Suprapubic skin (tissue), 4 donors: ENCODE measurements around the gene ARPC5.

Experiments
- CTCF ChIP-seq, 2 donors: fragments of 200-600 bp in 1 of 2; fragments of 450-650 bp in 1 of 2; sonication (generic) in 1 of 2; IDR thresholded peaks; one replicate each; pipeline ENCODE4 v1.5.1; 2016 to 2019; ENCODE audit warnings: antibody characterized with exemption in 2 of 2, mild to moderate bottlenecking in 1 of 2, moderate library complexity in 1 of 2
- EP300 ChIP-seq: sonication (generic); formaldehyde crosslinking; IDR thresholded peaks from one replicate; pipeline ENCODE4 v1.6.1; 2017; ENCODE audit warnings: antibody characterized with exemption
- POLR2A ChIP-seq, 2 donors: fragments of 450-650 bp; IDR thresholded peaks; one replicate each; pipeline ENCODE4 v1.6.1; 2017; ENCODE audit warnings: antibody characterized with exemption in 2 of 2, mild to moderate bottlenecking in 2 of 2, moderate library complexity in 2 of 2
- POLR2AphosphoS5 ChIP-seq, 3 donors: sonication (generic); formaldehyde crosslinking; IDR thresholded peaks; one replicate each; pipeline ENCODE4 v1.6.1; 2017; ENCODE audit warnings: antibody characterized with exemption in 3 of 3

GRCh38 chr1:183584147-183584546 lies 51.4 kb downstream of the ARPC5 start:
- no peak for TF ChIP-seq CTCF (IDR thresholded peaks at IDR 0.05)
- TF ChIP-seq EP300 = no peak
- TF ChIP-seq POLR2A (IDR thresholded peaks at IDR 0.05) = no peak
- no peak for TF ChIP-seq POLR2AphosphoS5 (IDR thresholded peaks at IDR 0.05)
